ENCODE measurements around the gene HNRNPK.

GRCh38 chr9:83977196-83977595 is 2.8 kb downstream of the HNRNPK start:
- TF ChIP-seq CTCF (IDR thresholded peaks at IDR 0.05) (no peak), ZFX (IDR thresholded peaks at IDR 0.05; ENCODE audit: borderline replicate concordance) (no peak)
